ENCODE results near the gene TM4SF4.

Gene TM4SF4

DNA sequence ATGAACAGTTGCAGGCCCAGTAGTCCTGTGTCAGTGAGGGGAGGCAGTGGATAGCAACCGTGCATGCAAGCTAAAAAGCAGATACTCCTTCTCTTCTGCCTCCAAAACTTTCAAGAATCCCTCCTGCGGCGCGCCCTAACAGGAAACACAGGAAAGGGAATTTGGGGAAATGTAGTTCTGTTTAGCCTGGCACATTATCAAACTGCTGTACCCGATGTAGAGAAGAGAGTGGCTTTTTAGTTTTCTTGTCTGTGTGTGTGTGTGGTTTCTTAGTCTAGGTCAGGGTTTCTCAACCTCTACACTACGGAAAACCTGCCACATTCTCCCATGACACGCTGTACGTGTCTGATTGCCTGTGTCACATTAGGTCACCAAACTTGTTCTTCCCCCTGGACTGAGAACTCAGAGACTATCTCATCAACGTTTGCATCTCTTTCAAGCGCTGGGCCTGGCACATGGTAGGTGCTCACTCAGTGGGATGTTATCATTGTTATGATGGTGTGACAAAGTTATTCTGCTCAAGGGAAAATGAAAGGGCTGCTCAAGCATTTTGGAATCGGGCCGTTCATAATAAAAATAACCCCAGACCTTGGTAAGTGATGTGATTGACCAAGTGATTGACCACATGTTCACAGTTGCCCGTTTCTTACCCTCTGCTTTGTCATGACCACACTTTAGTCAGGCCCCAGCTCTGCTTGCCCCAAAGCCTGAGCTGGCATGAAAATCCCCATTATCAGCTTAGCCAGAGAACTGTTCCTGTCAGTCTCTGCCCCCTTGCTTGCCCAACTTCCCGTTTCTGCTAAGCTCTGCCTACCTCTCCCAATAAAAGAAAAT, 33.2 kb downstream of the TM4SF4 start:
- Mint-ChIP-seq H3K4me3 (peak overlapping the region; percentile 42), H3K9me3 (no peaks in the 10 kb centered on the region), H3K27me3 (peaks cover 32% of the 10 kb centered on the region), H3K36me3 (ENCODE audit: low read depth) (no peaks in the 10 kb centered on the region), H3K27ac (peak overlapping the region; percentile 35), H3K4me1 (peaks cover 17% of the 10 kb centered on the region)
- ATAC-seq (peak; percentile 55), DNase-seq (peak; percentile 7)

- ATAC-seq (no peak), DNase-seq (no peak)
- Mint-ChIP-seq H3K4me3 (no peak overlapping the region), H3K27ac (no peak overlapping the region), H3K9me3 (no peaks in the 10 kb centered on the region), H3K27me3 (peaks cover 28% of the 10 kb centered on the region), H3K36me3 (ENCODE audit: low read depth) (no peaks in the 10 kb centered on the region), H3K4me1 (peaks cover 17% of the 10 kb centered on the region)
These were observed 35.0 kb downstream of the TM4SF4 start for GRCh38 chr3:149509526-149509925.

- peaks cover 28% of the 10 kb centered on the region for H3K27me3 Mint-ChIP-seq
- H3K4me3 Mint-ChIP-seq, result no peak overlapping the region
- H3K27ac Mint-ChIP-seq, result no peak overlapping the region
- no peaks in the 10 kb centered on the region for H3K36me3 Mint-ChIP-seq (ENCODE audit: low read depth)
- DNase-seq (no peak), ATAC-seq (no peak)
- peaks cover 17% of the 10 kb centered on the region for H3K4me1 Mint-ChIP-seq
- no peaks in the 10 kb centered on the region for H3K9me3 Mint-ChIP-seq
These were observed 36.0 kb downstream of the TM4SF4 start for GRCh38 chr3:149510480-149510879.

- H3K36me3 Mint-ChIP-seq (ENCODE audit: low read depth), result no peaks in the 10 kb centered on the region
- peaks cover 28% of the 10 kb centered on the region for H3K27me3 Mint-ChIP-seq
- H3K27ac Mint-ChIP-seq, result no peak overlapping the region
These were observed 36.6 kb downstream of the TM4SF4 start for GRCh38 chr3:149511040-149511626.

GRCh38 chr3:149512073-149512782, 37.7 kb downstream of the TM4SF4 start:
- Mint-ChIP-seq H3K36me3 (ENCODE audit: low read depth) (no peaks in the 10 kb centered on the region), H3K4me1 (peaks cover 17% of the 10 kb centered on the region), H3K4me3 (no peak overlapping the region), H3K9me3 (no peaks in the 10 kb centered on the region), H3K27me3 (peaks cover 20% of the 10 kb centered on the region), H3K27ac (no peak overlapping the region)
- peak; percentile 51 for ATAC-seq
- peak; percentile 32 for DNase-seq

More at GRCh38 chr3:149511040-149511626, 36.6 kb downstream of the TM4SF4 start:
- Mint-ChIP-seq H3K9me3 (no peaks in the 10 kb centered on the region), H3K4me1 (peaks cover 17% of the 10 kb centered on the region), H3K4me3 (no peak overlapping the region)
- ATAC-seq (no peak), DNase-seq (no peak)

DNA sequence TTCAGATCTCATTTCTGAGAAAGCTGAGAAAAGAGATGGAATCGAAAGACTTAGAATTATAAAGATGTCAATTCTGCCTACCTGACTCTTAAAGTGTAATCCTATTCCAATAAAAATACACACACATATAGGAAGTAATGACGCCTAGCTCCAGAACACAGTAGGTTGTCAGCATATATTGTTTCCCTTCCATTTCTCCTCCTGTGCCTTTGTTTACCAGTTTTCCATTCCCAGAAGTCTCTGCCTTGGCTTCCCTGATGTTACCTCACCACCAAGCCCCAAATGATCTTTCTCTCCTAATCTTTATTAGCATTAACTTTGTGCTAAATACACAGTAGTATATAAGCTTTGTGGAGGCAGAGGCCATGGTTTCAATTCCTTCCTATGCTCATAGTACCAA, 40.0 kb downstream of the TM4SF4 start:
- H3K27me3 Mint-ChIP-seq, result peaks cover 14% of the 10 kb centered on the region
- DNase-seq (no peak), ATAC-seq (no peak)
- H3K9me3 Mint-ChIP-seq, result no peaks in the 10 kb centered on the region
- H3K27ac Mint-ChIP-seq, result no peak overlapping the region
- no peak overlapping the region for H3K4me3 Mint-ChIP-seq
- H3K36me3 Mint-ChIP-seq (ENCODE audit: low read depth), result no peaks in the 10 kb centered on the region
- H3K4me1 Mint-ChIP-seq, result peaks cover 6% of the 10 kb centered on the region

DNA sequence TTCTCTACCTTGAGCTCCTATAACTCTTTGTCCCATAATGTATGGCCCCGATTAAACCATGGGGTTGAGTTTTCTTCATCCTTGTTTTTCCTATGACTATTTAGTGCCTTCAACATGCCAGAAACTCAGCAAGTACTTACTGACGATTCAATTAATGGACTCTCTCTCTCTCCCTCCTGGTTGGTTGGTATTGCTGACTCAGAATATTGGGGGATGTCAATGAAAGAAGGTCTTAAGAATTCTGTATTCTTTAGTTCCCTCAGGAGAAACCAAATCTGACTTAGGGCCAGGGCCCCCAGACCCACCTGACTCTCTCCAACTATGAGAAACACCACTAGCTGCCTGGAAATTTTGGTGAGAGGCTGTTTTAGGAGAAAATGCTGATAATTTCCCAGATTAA, 40.8 kb downstream of the TM4SF4 start:
- Mint-ChIP-seq H3K9me3 (no peaks in the 10 kb centered on the region), H3K27me3 (peaks cover 14% of the 10 kb centered on the region), H3K36me3 (ENCODE audit: low read depth) (no peaks in the 10 kb centered on the region), H3K27ac (no peak overlapping the region), H3K4me1 (peaks cover 6% of the 10 kb centered on the region), H3K4me3 (no peak overlapping the region)
- DNase-seq (no peak), ATAC-seq (no peak)

DNA sequence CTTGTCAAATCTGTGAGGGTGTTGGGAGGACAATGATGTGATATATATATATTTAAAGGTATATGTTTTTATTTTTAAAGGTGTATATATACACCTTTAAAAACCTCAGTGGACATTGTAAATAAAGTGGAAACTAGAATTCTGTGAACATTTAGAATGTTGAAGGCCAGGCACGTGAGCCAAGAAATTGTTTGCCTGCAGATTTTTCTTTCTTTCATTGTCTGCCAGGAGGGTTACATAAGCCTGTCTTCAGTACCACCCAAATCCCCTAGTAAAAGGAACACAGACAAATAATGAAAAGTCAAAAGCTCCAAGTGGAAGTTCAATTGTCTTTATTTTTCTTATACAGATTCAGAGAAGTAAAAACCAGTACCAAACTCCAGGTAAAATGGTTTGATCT, 42.4 kb downstream of the TM4SF4 start:
- H3K27me3 Mint-ChIP-seq, result peaks cover 10% of the 10 kb centered on the region
- no peak for DNase-seq
- peaks cover 6% of the 10 kb centered on the region for H3K4me1 Mint-ChIP-seq
- H3K9me3 Mint-ChIP-seq, result no peaks in the 10 kb centered on the region
- no peaks in the 10 kb centered on the region for H3K36me3 Mint-ChIP-seq (ENCODE audit: low read depth)
- ATAC-seq, result no peak
- H3K27ac Mint-ChIP-seq, result no peak overlapping the region
- no peak overlapping the region for H3K4me3 Mint-ChIP-seq

DNA sequence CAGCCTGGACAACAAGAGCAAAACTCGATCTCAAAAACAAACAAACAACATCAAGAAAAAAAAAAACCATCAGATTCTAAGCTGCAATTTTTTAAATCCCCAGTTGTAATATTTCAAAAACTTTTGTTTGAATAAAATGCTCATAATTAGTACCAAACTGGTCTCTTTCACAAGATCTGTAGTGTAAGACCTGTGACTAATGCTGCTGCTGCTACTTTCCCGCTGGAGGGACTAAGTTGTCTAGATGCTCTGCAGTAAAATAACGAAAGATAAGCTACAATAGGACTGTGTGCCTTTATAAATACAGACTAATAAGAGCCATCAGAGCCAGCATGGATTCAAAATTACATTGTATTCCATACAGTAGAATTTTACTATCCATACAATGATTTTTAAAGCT, 45.4 kb downstream of the TM4SF4 start:
- Mint-ChIP-seq H3K9me3 (no peaks in the 10 kb centered on the region), H3K4me3 (no peak overlapping the region), H3K27me3 (peaks cover 2% of the 10 kb centered on the region), H3K4me1 (no peaks in the 10 kb centered on the region), H3K36me3 (ENCODE audit: low read depth) (no peaks in the 10 kb centered on the region), H3K27ac (no peak overlapping the region)
- DNase-seq (no peak), ATAC-seq (no peak)

DNA sequence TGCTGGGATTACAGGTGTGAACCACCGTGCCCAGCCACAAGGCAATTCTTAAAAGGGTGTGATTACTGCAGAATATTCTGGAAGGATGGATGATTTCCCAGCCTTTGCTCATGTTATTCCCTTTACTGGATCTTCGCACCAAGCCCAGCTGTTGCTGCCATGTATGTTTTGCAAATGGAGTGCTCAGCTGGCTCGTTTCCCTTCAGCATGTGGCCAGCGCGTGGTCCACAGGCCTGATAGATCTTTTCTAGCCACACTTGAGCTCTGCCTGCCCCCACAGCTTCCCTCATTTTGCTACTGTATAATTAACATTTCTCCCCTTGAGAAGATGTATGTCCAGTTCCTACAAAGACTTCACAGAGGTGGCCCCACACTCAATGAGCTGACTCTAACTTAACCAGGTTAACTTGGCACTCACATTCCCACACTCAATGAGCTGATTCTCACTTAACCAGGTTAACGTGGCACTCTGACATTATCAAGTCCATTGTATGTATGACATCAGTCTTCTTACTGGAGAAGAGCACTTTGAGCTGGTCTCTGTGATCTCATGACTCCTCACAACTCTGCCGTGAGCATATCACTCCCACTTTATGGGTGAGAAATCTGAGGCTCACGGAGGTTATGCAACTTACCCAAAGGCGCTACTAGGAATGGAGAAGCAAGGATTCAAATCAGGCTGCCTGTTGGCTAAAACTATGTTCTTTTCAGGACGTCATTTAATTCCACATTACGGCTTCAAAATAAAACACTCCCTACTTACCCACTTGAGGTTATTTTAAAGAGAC, 49.2 kb downstream of the TM4SF4 start:
- DNase-seq (no peak), ATAC-seq (no peak)
- Mint-ChIP-seq H3K9me3 (no peaks in the 10 kb centered on the region), H3K36me3 (ENCODE audit: low read depth) (no peaks in the 10 kb centered on the region), H3K4me1 (peaks cover 2% of the 10 kb centered on the region), H3K27me3 (peaks cover 6% of the 10 kb centered on the region), H3K27ac (no peak overlapping the region), H3K4me3 (no peak overlapping the region)

DNA sequence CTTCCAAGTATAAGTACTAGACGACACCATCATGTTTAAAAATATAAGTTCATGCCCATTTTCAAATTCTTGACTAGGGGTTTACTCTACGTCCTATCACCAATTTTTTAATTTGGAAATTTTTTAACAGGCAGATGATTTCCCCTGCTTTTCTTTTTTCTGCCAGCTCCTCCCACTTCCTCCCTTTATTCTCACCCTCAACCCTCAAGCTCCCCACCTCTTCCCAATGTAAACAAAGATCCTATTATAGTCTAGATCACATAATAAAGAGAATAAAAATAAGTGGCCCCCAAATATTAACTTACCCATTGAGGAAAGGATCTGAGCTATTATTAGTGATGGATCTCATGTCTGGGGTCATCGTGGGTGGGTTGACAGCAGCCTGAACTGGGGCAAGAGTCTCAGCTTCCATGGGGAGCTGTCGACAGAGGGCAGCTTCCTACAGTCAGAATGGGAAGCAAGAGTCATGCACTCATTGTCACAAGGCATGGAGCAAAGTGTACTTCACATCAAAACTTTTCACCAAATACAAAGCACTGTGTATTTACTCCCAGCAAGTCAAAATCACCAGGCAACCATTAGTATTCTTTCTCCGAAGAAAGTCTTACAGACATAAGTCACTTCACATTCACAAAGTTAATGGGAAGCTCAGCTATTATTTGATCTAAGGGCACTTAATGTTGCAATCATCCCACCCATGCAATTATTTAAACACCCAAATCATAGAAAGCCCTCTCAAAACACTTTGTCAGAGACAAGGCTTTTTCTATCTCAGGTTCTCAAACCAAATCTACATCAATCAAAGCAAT, 53.2 kb downstream of the TM4SF4 start:
- ATAC-seq, result no peak
- Mint-ChIP-seq H3K27ac (no peak overlapping the region), H3K36me3 (ENCODE audit: low read depth) (no peaks in the 10 kb centered on the region), H3K4me3 (no peak overlapping the region), H3K4me1 (peaks cover 4% of the 10 kb centered on the region), H3K9me3 (no peaks in the 10 kb centered on the region), H3K27me3 (peaks cover 8% of the 10 kb centered on the region)
- DNase-seq, result no peak

GRCh38 chr3:149528340-149528650, 53.8 kb downstream of the TM4SF4 start:
- Mint-ChIP-seq H3K9me3 (no peaks in the 10 kb centered on the region), H3K36me3 (ENCODE audit: low read depth) (no peaks in the 10 kb centered on the region), H3K27ac (no peak overlapping the region), H3K4me1 (peaks cover 4% of the 10 kb centered on the region), H3K4me3 (no peak overlapping the region), H3K27me3 (peaks cover 11% of the 10 kb centered on the region)
- ATAC-seq (no peak), DNase-seq (no peak)

DNA sequence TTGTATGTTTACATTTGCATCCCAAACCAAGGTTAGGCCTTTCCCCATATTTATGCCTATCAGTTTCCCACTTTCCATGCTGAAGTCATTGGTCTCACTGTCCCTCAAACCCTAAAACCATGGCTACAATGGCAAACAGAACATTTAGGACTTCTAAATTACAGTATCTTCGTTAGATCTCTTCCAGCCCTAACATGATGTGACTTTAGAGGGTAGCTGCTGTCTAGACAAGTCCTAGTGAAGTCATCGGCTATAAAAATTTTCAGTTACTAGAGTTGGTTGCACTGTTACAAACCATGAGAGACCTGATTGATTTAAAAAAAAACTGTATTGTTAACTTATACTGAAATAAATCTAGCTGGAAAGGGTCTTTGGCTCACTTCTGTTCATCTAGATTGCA, 54.6 kb downstream of the TM4SF4 start:
- DNase-seq (no peak), ATAC-seq (no peak)
- Mint-ChIP-seq H3K27me3 (peaks cover 11% of the 10 kb centered on the region), H3K4me3 (no peak overlapping the region), H3K36me3 (ENCODE audit: low read depth) (no peaks in the 10 kb centered on the region), H3K9me3 (no peaks in the 10 kb centered on the region), H3K4me1 (peaks cover 4% of the 10 kb centered on the region), H3K27ac (no peak overlapping the region)
